Measurements from ENCODE around the gene DDX51. TPM values are rescaled to one million over a fixed set of nuclear protein-coding genes. Genes with fewer than 3 reads are reported as not detected.
A peak's percentile ranks its signal among the peaks of the same experiment; 100 is the strongest.

Gene DDX51
- total and polyA plus RNA-seq, 4 experiments from 2014 or later: 4.0 to 42.9 (median 27.5) TPM

- H3K27ac Mint-ChIP-seq: no peak overlapping the region
- peaks cover 0 to 8% (median 4%) of the 10 kb centered on the region in 8 donors for H3K9me3 Mint-ChIP-seq
- no peaks in the 10 kb centered on the region for H3K27me3 Mint-ChIP-seq
- H3K36me3 Mint-ChIP-seq: peaks cover 8 to 17% of the 10 kb centered on the region in 2 donors
- Histone ChIP-seq H3K27me3 (ENCODE audit: insufficient read depth, low read length) (no peaks in the 10 kb centered on the region), H3K4me3 (ENCODE audit: low read length in 2 of 2) (no peak overlapping the region), H3K9me3 (ENCODE audit: control insufficient read depth in 1 of 2, low read length in 2 of 2) (no peaks in the 10 kb centered on the region), H3K36me3 (ENCODE audit: insufficient read depth, low read length) (no peaks in the 10 kb centered on the region), H3K27ac (ENCODE audit: low read depth, low read length) (no peak overlapping the region), H3K4me1 (ENCODE audit: insufficient read depth, low read length) (no peaks in the 10 kb centered on the region)
- H3K4me1 Mint-ChIP-seq: peaks cover 0 to 5% (median 0%) of the 10 kb centered on the region in 4 donors
- POLR2A ChIA-PET (ENCODE audit: partially characterized antibody): no interaction called here
- intact Hi-C loops (cut with micrococcal nuclease): no loop called here
- H3K4me3 Mint-ChIP-seq: no peak overlapping the region
- DNase-seq: no peak
- CTCF ChIA-PET (ENCODE audit: partially characterized antibody): no interaction called here
These were observed 11.3 kb downstream of the DDX51 start for GRCh38 chr12:132132609-132133430.

GRCh38 chr12:132131952-132132351, 12.2 kb downstream of the DDX51 start:
- H3K9me3 Mint-ChIP-seq: peaks cover 0 to 12% (median 5%) of the 10 kb centered on the region in 8 donors
- CTCF ChIA-PET (ENCODE audit: partially characterized antibody): no interaction called here
- no peaks in the 10 kb centered on the region for H3K27me3 Mint-ChIP-seq
- peaks cover 11 to 23% of the 10 kb centered on the region in 2 donors for H3K36me3 Mint-ChIP-seq
- Histone ChIP-seq H3K4me3 (ENCODE audit: low read length in 2 of 2) (no peak overlapping the region), H3K9me3 (ENCODE audit: control insufficient read depth in 1 of 2, low read length in 2 of 2) (no peaks in the 10 kb centered on the region), H3K36me3 (ENCODE audit: insufficient read depth, low read length) (no peaks in the 10 kb centered on the region), H3K27me3 (ENCODE audit: insufficient read depth, low read length) (no peaks in the 10 kb centered on the region), H3K4me1 (ENCODE audit: insufficient read depth, low read length) (no peaks in the 10 kb centered on the region), H3K27ac (ENCODE audit: low read depth, low read length) (no peak overlapping the region)
- H3K27ac Mint-ChIP-seq: no peak overlapping the region
- intact Hi-C loops (cut with micrococcal nuclease): no loop called here
- H3K4me1 Mint-ChIP-seq: peaks cover 0 to under 1% (median 0%) of the 10 kb centered on the region in 4 donors
- DNase-seq: no peak
- no peak overlapping the region for H3K4me3 Mint-ChIP-seq
- POLR2A ChIA-PET (ENCODE audit: partially characterized antibody): no interaction called here

GRCh38 chr12:132131229-132131628, 12.9 kb downstream of the DDX51 start:
- Mint-ChIP-seq H3K27me3 (no peaks in the 10 kb centered on the region), H3K27ac (peak overlapping the region in 1 of 7 donors; percentile 77), H3K9me3 (peaks cover 0 to 12% (median 5%) of the 10 kb centered on the region in 8 donors), H3K4me3 (no peak overlapping the region), H3K4me1 (no peaks in the 10 kb centered on the region), H3K36me3 (peaks cover 17 to 29% of the 10 kb centered on the region in 2 donors)
- DNase-seq: no peak
- no peaks in the 10 kb centered on the region for H3K27me3 ChIP-seq (ENCODE audit: insufficient read depth, low read length)
- intact Hi-C loops (cut with micrococcal nuclease): no loop called here
- POLR2A ChIA-PET (ENCODE audit: partially characterized antibody): no interaction called here
- no peak overlapping the region for H3K4me3 ChIP-seq (ENCODE audit: low read length in 2 of 2)
- CTCF ChIA-PET (ENCODE audit: partially characterized antibody): no interaction called here
- no peaks in the 10 kb centered on the region for H3K36me3 ChIP-seq (ENCODE audit: insufficient read depth, low read length)
- H3K9me3 ChIP-seq (ENCODE audit: control insufficient read depth in 1 of 2, low read length in 2 of 2): no peaks in the 10 kb centered on the region
- H3K4me1 ChIP-seq (ENCODE audit: insufficient read depth, low read length): no peaks in the 10 kb centered on the region
- no peak overlapping the region for H3K27ac ChIP-seq (ENCODE audit: low read depth, low read length)

- Histone ChIP-seq H3K4me1 (ENCODE audit: insufficient read depth, low read length) (no peaks in the 10 kb centered on the region), H3K27me3 (ENCODE audit: insufficient read depth, low read length) (no peaks in the 10 kb centered on the region), H3K27ac (ENCODE audit: low read depth, low read length) (no peak overlapping the region), H3K4me3 (ENCODE audit: low read length in 2 of 2) (no peak overlapping the region), H3K9me3 (ENCODE audit: control insufficient read depth in 1 of 2, low read length in 2 of 2) (no peaks in the 10 kb centered on the region), H3K36me3 (ENCODE audit: insufficient read depth, low read length) (peaks cover 3% of the 10 kb centered on the region)
- ChIA-PET CTCF (ENCODE audit: partially characterized antibody) (no interaction called here), POLR2A (ENCODE audit: partially characterized antibody) (interaction anchor here (0.8 kb wide), 1 partner anchor 9 kb away, joined by 4 read pairs; no protein-coding TSS in a partner anchor)
- no peak overlapping the region for H3K4me3 Mint-ChIP-seq
- peaks cover 22 to 34% of the 10 kb centered on the region in 2 donors for H3K36me3 Mint-ChIP-seq
- DNase-seq: no peak
- no peaks in the 10 kb centered on the region for H3K4me1 Mint-ChIP-seq
- H3K27ac Mint-ChIP-seq: no peak overlapping the region
- intact Hi-C loops (cut with micrococcal nuclease): no loop called here
- no peaks in the 10 kb centered on the region for H3K27me3 Mint-ChIP-seq
- peaks cover 0 to 12% (median 5%) of the 10 kb centered on the region in 8 donors for H3K9me3 Mint-ChIP-seq
These were observed 13.4 kb downstream of the DDX51 start for GRCh38 chr12:132130690-132131089.

- Mint-ChIP-seq H3K27ac (no peak overlapping the region), H3K36me3 (peaks cover 33 to 48% of the 10 kb centered on the region in 2 donors), H3K9me3 (peaks cover 0 to 12% (median 5%) of the 10 kb centered on the region in 8 donors), H3K27me3 (no peaks in the 10 kb centered on the region), H3K4me1 (no peaks in the 10 kb centered on the region), H3K4me3 (no peak overlapping the region)
- no peaks in the 10 kb centered on the region for H3K27me3 ChIP-seq (ENCODE audit: insufficient read depth, low read length)
- CTCF ChIA-PET (ENCODE audit: partially characterized antibody): no interaction called here
- POLR2A ChIA-PET (ENCODE audit: partially characterized antibody): no interaction called here
- H3K9me3 ChIP-seq (ENCODE audit: control insufficient read depth in 1 of 2, low read length in 2 of 2): no peaks in the 10 kb centered on the region
- no peak overlapping the region for H3K27ac ChIP-seq (ENCODE audit: low read depth, low read length)
- DNase-seq: no peak
- H3K4me3 ChIP-seq (ENCODE audit: low read length in 2 of 2): no peak overlapping the region
- no peaks in the 10 kb centered on the region for H3K4me1 ChIP-seq (ENCODE audit: insufficient read depth, low read length)
- intact Hi-C loops (cut with micrococcal nuclease): no loop called here
- peaks cover 10% of the 10 kb centered on the region for H3K36me3 ChIP-seq (ENCODE audit: insufficient read depth, low read length)
These were observed 15.1 kb downstream of the DDX51 start for GRCh38 chr12:132129007-132129406.

- no peak overlapping the region for H3K4me3 Mint-ChIP-seq
- no peak overlapping the region for H3K4me3 ChIP-seq (ENCODE audit: low read length in 2 of 2)
- ChIA-PET CTCF (ENCODE audit: partially characterized antibody) (no interaction called here), POLR2A (ENCODE audit: partially characterized antibody) (no interaction called here)
- no peak overlapping the region for H3K27ac Mint-ChIP-seq
- no peaks in the 10 kb centered on the region for H3K9me3 ChIP-seq (ENCODE audit: control insufficient read depth in 1 of 2, low read length in 2 of 2)
- H3K27me3 ChIP-seq (ENCODE audit: insufficient read depth, low read length): no peaks in the 10 kb centered on the region
- H3K36me3 Mint-ChIP-seq: peaks cover 40 to 55% of the 10 kb centered on the region in 2 donors
- H3K36me3 ChIP-seq (ENCODE audit: insufficient read depth, low read length): peaks cover 15% of the 10 kb centered on the region
- no peak overlapping the region for H3K27ac ChIP-seq (ENCODE audit: low read depth, low read length)
- peaks cover 0 to 12% (median 5%) of the 10 kb centered on the region in 8 donors for H3K9me3 Mint-ChIP-seq
- intact Hi-C loops (cut with micrococcal nuclease): no loop called here
- DNase-seq: no peak
- no peaks in the 10 kb centered on the region for H3K4me1 ChIP-seq (ENCODE audit: insufficient read depth, low read length)
- no peaks in the 10 kb centered on the region for H3K27me3 Mint-ChIP-seq
- no peaks in the 10 kb centered on the region for H3K4me1 Mint-ChIP-seq
These were observed 17.1 kb downstream of the DDX51 start for GRCh38 chr12:132127041-132127440.

- no peaks in the 10 kb centered on the region for H3K4me1 Mint-ChIP-seq
- no peaks in the 10 kb centered on the region for H3K9me3 ChIP-seq (ENCODE audit: control insufficient read depth in 1 of 2, low read length in 2 of 2)
- H3K9me3 Mint-ChIP-seq: peaks cover 0 to 12% (median 5%) of the 10 kb centered on the region in 8 donors
- H3K4me1 ChIP-seq (ENCODE audit: insufficient read depth, low read length): no peaks in the 10 kb centered on the region
- no peak overlapping the region for H3K27ac ChIP-seq (ENCODE audit: low read depth, low read length)
- no peak overlapping the region for H3K4me3 Mint-ChIP-seq
- intact Hi-C loops (cut with micrococcal nuclease): no loop called here
- ChIA-PET CTCF (ENCODE audit: partially characterized antibody) (no interaction called here), POLR2A (ENCODE audit: partially characterized antibody) (no interaction called here)
- no peak for DNase-seq
- no peaks in the 10 kb centered on the region for H3K27me3 Mint-ChIP-seq
- H3K27me3 ChIP-seq (ENCODE audit: insufficient read depth, low read length): no peaks in the 10 kb centered on the region
- peaks cover 19% of the 10 kb centered on the region for H3K36me3 ChIP-seq (ENCODE audit: insufficient read depth, low read length)
- H3K36me3 Mint-ChIP-seq: peaks cover 41 to 55% of the 10 kb centered on the region in 2 donors
- H3K4me3 ChIP-seq (ENCODE audit: low read length in 2 of 2): no peak overlapping the region
- no peak overlapping the region for H3K27ac Mint-ChIP-seq
These were observed 18.4 kb downstream of the DDX51 start for GRCh38 chr12:132125736-132126135.

All from CD4-positive, alpha-beta memory T cell (primary cell).